Body of pancreas (tissue), 4 donors: ENCODE measurements around the gene SUMO3.

Experiments
- POLR2A ChIP-seq, 3 donors: fragments of 450-650 bp; IDR thresholded peaks; one replicate each; pipeline ENCODE4 v1.6.1; 2016; ENCODE audit warnings: antibody characterized with exemption in 3 of 3, mild to moderate bottlenecking in 2 of 3
- TF ChIP-seq, protein P1 (sequence below), 7 experiments: fragments of 450-650 bp in 4 of 7; fragments of 200-600 bp in 3 of 7; sonication (generic) in 3 of 7; IDR thresholded peaks; one replicate each; pipeline ENCODE4 v1.5.1; 2016 to 2019; ENCODE audit warnings: antibody characterized with exemption in 7 of 7

- TF ChIP-seq, protein P1, sequence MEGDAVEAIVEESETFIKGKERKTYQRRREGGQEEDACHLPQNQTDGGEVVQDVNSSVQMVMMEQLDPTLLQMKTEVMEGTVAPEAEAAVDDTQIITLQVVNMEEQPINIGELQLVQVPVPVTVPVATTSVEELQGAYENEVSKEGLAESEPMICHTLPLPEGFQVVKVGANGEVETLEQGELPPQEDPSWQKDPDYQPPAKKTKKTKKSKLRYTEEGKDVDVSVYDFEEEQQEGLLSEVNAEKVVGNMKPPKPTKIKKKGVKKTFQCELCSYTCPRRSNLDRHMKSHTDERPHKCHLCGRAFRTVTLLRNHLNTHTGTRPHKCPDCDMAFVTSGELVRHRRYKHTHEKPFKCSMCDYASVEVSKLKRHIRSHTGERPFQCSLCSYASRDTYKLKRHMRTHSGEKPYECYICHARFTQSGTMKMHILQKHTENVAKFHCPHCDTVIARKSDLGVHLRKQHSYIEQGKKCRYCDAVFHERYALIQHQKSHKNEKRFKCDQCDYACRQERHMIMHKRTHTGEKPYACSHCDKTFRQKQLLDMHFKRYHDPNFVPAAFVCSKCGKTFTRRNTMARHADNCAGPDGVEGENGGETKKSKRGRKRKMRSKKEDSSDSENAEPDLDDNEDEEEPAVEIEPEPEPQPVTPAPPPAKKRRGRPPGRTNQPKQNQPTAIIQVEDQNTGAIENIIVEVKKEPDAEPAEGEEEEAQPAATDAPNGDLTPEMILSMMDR (IDR thresholded peaks at IDR 0.05): no peak
- TF ChIP-seq POLR2A (IDR thresholded peaks at IDR 0.05): no peak
Observed at GRCh38 chr21:44855572-44855971, 37.7 kb upstream of the SUMO3 start.
